ENCODE results near the gene MYO3B. TPM values are rescaled to one million over a fixed set of nuclear protein-coding genes. Genes with fewer than 3 reads are reported as not detected.
"Not testable (repeated sequence)": the region's sequence is repeated elsewhere in the genome, so short reads cannot be mapped to it uniquely, and the experiment has no call there.

The MYO3B gene
- total RNA-seq, 1 donor = under 0.01 TPM

- no peak for DNase-seq (ENCODE audit: low read depth in 2 of 3, low spot score in 2 of 3)
Measured at GRCh38 chr2:170530803-170531564, 353.0 kb downstream of the MYO3B start.

- no peak for DNase-seq (ENCODE audit: low read depth in 2 of 3, low spot score in 2 of 3)
Measured at GRCh38 chr2:170531876-170532275, 353.9 kb downstream of the MYO3B start.

GRCh38 chr2:170533156-170533555, 355.2 kb downstream of the MYO3B start:
- DNase-seq (ENCODE audit: low read depth in 2 of 3, low spot score in 2 of 3) = no peak

GRCh38 chr2:170535552-170535951, 357.6 kb downstream of the MYO3B start:
- no peak for DNase-seq (ENCODE audit: low read depth in 2 of 3, low spot score in 2 of 3)

GRCh38 chr2:170544817-170545216, 366.9 kb downstream of the MYO3B start:
- DNase-seq (ENCODE audit: low read depth in 2 of 3, low spot score in 2 of 3) = no peak

GRCh38 chr2:170548304-170548703, 370.4 kb downstream of the MYO3B start:
- no peak for DNase-seq (ENCODE audit: low read depth in 2 of 3, low spot score in 2 of 3)

- DNase-seq (ENCODE audit: low read depth in 2 of 3, low spot score in 2 of 3) = no peak
Measured at GRCh38 chr2:170550501-170550900, 372.6 kb downstream of the MYO3B start.

GRCh38 chr2:170551899-170552298, 374.0 kb downstream of the MYO3B start:
- not testable (repeated sequence) for DNase-seq (ENCODE audit: low read depth in 2 of 3, low spot score in 2 of 3)

GRCh38 chr2:170553748-170554147, 375.8 kb downstream of the MYO3B start:
- DNase-seq (ENCODE audit: low read depth in 2 of 3, low spot score in 2 of 3) = no peak

GRCh38 chr2:170554278-170554955, 376.5 kb downstream of the MYO3B start:
- DNase-seq (ENCODE audit: low read depth in 2 of 3, low spot score in 2 of 3) = no peak

- no peak for DNase-seq (ENCODE audit: low read depth in 2 of 3, low spot score in 2 of 3)
Measured at GRCh38 chr2:170562928-170563327, 385.0 kb downstream of the MYO3B start.

GRCh38 chr2:170563401-170563800, 385.5 kb downstream of the MYO3B start:
- DNase-seq (ENCODE audit: low read depth in 2 of 3, low spot score in 2 of 3) = no peak

GRCh38 chr2:170566138-170566537, 388.2 kb downstream of the MYO3B start:
- no peak for DNase-seq (ENCODE audit: low read depth in 2 of 3, low spot score in 2 of 3)

- DNase-seq (ENCODE audit: low read depth in 2 of 3, low spot score in 2 of 3) = no peak
Measured at GRCh38 chr2:170567429-170567828, 389.5 kb downstream of the MYO3B start.

GRCh38 chr2:170568511-170568910, 390.6 kb downstream of the MYO3B start:
- DNase-seq (ENCODE audit: low read depth in 2 of 3, low spot score in 2 of 3) = no peak

GRCh38 chr2:170571612-170572011, 393.7 kb downstream of the MYO3B start:
- DNase-seq (ENCODE audit: low read depth in 2 of 3, low spot score in 2 of 3) = no peak

GRCh38 chr2:170573671-170574070, 395.7 kb downstream of the MYO3B start:
- no peak for DNase-seq (ENCODE audit: low read depth in 2 of 3, low spot score in 2 of 3)

GRCh38 chr2:170576296-170576695, 398.3 kb downstream of the MYO3B start:
- DNase-seq (ENCODE audit: low read depth in 2 of 3, low spot score in 2 of 3) = no peak

- no peak for DNase-seq (ENCODE audit: low read depth in 2 of 3, low spot score in 2 of 3)
Measured at GRCh38 chr2:170577356-170577755, 399.4 kb downstream of the MYO3B start.

GRCh38 chr2:170578606-170579005, 400.7 kb downstream of the MYO3B start:
- no peak for DNase-seq (ENCODE audit: low read depth in 2 of 3, low spot score in 2 of 3)

- no peak for DNase-seq (ENCODE audit: low read depth in 2 of 3, low spot score in 2 of 3)
Measured at GRCh38 chr2:170579511-170579910, 401.6 kb downstream of the MYO3B start.

GRCh38 chr2:170582313-170582712, 404.4 kb downstream of the MYO3B start:
- no peak for DNase-seq (ENCODE audit: low read depth in 2 of 3, low spot score in 2 of 3)
